HS-27A (cell line): ENCODE measurements around the gene GPR85.
"Not testable (repeated sequence)": the region's sequence is repeated elsewhere in the genome, so short reads cannot be mapped to it uniquely, and the experiment has no call there.

Source experiments
- DNase-seq: peaks from one replicate; pipeline ENCODE4 v3.0.0-alpha.2; 2012; ENCODE audit warnings: low read depth, missing footprints

Gene GPR85

DNA sequence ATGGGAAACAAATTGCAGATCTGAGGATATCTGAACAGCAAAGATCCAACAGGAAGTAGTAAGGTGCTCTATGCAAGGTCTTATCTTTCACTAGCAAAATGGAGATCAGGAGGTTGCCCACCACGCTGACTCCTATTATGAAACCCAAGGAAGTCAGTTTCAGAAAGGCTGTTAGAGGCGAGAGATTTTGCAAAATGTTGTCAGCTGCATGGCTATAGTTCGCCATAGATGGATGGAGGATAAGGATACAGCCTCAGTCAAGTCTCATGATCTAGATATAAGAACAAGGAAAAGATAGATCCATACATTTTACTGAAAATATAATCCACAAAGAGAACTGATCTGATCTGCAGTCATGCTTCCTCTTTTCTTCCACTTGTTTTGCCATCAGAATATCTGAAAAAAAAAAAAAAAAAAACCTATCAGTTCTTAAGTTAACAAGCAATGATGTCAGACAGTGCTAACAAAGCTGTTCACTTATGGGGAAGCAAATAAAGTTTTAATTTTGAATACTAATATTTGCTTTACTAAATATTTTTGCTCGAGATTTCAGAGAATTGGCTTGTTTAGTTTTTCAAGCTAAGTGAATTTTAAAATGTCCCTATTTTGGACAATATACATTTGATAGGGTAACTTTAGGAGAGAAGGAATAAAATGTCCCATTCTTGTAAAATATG lies 2.0 kb downstream of the GPR85 start:
- DNase-seq, result no peak

DNA sequence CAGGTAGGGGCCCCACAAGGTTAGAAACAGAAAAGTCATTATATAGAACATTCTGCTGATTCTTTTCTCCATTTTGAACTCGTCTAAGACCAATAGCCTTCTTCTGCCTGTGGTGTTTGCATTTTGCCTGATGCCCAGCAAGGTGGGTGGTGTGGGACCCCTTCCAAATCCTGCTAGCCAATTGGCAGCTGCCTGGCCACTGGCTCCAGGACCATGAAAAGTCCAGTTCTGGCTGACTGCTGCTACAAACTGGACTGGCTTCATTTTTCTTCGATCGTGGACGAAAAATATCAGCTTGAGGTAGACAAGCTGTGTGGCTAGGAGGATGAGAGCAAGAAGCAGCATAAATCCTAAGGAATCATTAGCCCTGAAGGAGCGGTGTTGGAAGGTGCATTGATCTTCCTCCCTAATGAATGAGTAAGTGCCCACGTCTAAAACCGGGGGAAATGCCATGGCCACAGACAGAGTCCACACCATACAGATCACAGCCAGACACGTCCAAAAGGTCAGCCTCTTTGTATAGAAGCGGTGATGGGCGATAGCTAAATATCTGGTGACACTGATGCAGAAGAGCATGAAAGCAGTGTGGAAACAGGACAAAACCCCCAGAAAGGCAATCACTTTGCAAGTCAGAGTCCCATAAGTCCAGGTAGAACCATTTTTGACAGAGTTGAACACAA lies 2.7 kb downstream of the GPR85 start:
- no peak for DNase-seq

DNA sequence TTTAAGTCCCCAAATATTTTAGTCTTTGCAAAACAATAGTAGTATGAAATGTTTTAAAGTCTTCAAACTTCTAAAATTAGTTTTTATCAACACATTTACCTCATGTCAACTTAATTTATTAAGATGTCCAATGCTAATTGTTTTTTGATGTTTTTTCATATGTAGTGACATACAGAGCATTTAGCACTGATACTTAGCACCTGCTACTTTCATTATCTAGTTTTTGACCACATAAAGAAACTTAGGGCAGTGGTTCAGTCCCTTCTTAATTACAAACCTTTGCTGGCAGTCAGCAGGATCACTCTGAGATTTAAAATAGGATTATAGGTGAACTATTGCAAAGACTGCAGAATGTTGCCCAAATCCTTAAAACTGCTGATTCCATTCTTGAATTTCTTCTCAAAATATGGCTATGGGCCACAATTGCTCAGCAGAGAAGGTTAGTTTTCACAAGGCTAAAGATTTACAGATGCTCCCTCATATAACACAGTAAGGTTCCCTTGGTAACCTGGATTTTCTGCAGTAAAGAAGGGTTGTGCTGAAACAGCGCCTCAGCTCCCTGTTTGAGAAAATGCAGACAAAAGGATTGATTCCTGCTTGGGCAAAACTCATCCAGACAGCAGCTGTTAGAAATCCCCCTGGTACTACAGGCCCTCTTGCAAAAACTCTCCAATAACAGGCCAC lies 3.4 kb downstream of the GPR85 start:
- DNase-seq, result no peak

DNA sequence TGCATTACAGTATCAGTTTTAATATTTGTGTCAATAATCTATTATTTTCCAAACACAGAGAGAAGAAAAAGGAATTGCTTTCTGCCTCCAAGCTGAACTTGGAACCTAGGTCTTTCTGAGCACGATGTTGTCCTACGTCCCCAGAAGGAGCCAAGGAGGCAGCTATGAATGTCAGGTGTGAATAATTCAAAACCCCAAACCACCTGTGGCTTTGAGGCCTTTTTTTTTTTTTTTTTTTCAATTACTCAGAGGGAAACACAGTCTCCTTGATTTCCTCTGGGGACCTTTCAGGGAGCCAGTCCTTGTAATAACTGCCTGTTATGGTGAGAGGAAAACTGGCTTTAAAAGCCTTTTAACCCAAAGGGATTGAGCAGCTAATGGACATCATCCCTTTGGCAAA lies 8.3 kb downstream of the GPR85 start:
- DNase-seq, result no peak

DNA sequence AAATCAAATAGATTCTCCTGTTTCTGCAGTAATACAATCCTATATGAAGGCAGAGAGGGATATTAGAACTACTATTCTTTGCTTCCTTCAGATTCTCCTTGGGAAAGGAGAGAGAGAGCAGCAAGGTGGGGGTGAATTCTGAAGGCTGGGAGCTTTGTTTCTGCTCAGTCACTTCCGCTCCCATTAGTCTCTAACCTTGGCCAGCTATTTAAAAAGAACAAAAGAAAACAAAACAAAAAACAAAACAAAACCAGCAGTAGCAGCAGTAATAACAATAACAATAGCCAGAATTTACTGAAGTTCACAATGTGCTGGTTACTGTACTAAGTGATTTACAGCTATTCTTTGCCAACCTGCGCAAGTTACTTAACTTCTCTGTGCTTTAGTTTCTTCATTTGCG lies 9.9 kb downstream of the GPR85 start:
- no peak for DNase-seq

DNA sequence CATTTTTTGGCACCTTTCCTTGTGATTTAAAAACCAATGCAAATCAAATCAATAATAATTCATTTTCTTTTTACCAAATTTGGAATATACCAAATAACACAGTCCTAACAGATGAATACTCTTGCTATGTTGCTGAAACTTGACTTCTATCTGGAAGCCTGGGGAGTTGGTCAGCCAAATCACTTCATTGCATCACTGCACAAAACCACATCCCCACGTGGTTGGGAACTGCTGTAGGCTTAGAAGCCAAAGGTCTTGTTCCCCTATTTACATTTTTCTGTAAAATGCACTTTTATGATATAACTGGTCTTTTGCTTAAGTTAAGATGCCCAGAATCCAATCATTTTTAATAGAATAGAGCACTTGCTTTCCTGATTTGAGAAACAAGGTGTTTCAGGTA lies 15.2 kb downstream of the GPR85 start:
- DNase-seq, result no peak

DNA sequence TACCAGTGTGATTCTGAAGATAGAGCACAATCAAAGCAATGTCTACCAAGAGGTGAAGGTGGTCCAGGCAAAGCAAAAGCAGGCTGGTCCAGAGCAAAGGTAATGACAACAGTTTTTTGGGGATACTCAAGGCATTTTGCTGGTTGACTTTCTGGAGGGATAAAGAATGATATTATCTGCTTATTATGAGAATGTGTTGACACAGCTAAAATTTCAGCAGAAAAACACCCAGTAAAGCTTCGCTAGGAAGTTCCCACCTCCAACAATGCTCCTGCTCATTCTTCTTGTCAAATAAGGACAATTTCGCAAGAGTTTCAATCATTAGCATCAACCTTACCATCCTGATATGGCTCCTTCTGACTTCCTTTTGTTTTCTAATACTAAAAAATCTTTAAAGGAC lies 24.1 kb downstream of the GPR85 start:
- no peak for DNase-seq

DNA sequence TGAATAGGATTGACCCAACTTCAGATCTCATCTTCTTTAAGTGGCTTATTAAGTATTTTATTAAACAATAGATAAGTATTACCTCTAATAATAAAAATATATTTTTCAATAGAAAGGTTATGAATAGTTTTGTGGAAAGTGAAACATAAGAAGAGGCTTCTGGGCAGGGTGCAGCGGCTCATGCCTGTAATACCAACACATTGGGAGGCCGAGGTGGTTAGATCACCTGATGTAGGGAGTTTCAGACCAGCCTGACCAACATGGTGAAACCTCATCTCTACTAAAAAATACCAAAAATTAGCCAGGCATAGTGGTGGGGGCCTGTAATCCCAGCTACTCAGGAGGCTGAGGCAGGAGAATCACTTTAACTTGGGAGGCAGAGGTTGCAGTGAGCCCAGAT lies 26.5 kb downstream of the GPR85 start:
- DNase-seq, result no peak

DNA sequence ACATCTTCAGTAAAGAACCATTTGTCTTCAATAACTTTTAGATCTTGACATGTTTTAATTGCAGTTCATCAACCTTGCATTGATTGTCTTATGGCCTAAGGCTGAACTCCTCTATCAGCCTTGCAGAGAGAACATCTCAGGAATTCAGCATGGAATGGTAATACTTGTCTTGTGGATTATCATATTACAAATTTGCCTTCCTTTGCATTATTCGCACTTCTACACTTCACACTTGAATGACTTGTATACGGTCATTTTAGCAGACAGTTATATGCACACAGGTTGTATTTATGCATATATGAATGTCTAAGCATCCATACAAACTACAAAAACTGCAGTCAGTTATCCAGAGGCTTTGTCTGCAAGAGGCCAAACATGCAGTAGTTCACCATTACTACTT lies 31.7 kb downstream of the GPR85 start:
- DNase-seq, result no peak

DNA sequence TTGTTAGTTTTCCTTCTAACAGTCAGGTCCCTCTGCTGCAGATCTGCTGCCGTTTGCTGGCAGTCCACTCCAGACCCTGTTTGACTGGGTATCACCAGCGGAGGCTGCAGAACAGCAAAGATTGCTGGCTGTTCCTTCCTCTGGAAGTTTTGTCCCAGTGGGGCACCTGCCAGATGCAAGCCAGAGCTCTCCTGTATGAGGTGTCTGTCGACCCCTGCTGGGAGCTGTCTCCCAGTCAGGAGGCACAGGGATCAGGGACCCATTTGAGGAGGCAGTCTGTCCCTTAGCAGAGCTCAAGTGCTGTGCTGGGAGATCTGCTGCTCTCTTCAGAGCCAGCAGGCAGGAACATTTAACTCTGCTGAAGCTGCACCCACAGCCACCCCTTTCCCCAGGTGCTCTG lies 32.4 kb downstream of the GPR85 start:
- DNase-seq, result not testable (repeated sequence)

DNA sequence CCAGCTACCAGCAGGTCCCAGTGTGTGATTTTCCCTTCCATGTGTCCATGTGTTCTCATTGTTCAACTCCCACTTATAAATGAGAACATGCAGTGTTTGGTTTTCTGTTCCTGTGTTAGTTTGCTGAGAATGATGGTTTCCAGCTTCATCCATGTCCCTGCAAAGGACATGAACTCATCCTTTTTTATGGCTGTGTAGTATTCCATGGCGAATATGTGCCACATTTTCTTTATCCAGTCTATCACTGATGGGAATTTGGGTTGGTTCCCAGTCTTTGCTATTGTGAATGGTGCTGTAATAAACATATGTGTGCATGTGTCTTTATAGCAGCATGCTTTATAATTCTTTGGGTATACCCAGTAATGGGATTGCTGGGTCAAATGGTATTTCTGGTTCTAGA lies 37.4 kb downstream of the GPR85 start:
- DNase-seq, result not testable (repeated sequence)

DNA sequence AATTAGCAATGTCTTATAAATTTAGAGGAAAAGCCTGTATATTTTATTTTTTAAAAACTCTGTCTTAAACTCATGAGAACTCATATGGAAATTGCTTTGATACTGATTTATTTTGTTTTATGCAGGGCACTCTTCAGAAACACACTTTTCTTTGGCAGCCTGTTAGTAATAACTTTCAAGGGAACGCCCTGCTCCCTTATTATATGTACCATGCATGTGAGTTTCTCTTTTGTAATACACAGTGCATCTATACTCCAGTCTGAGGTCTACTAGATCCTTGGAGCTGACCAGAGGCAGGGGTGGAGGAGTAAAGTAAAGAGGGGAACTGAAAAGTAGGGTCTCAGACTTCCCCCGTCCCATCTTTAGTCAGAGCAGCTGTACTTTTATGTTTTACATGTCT lies 40.2 kb downstream of the GPR85 start:
- DNase-seq, result no peak

DNA sequence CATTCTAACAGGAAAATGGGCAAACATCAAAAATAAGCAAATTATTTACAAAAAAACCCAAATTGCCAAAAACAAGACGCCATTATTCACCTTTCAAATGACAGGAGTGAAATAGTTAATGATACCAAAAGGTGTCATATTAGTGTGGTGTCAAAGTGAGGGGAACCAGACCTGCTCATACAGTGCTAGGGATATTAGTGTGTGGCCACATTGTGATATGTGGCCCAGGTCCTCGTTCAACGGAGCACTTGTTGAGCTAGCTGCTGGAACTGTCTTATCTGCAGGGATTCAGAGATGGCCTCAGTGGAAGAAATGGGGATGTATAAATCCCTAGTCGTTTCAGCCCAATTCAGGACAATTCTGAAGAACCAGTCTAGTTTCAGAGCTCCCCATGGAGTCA lies 41.2 kb downstream of the GPR85 start:
- DNase-seq, result no peak

DNA sequence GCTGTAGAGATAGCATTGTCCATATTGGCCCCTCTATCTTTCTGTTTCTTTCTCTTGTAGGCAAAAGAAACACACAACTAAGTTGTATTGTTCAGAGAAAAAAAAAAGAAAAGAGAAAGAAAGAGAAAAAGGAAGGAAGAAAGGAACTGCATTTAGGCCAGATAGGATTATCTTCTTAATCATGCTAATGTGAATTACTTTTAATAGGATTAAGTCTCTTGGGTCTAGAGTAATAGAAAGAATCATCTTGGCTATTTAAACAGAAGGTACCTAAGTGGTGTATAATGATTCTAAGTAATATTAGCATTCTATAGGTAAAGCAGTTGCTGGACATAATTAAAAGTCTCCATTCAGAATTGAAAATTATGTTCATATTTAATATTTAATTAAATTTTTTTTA lies 42.2 kb downstream of the GPR85 start:
- DNase-seq, result no peak

DNA sequence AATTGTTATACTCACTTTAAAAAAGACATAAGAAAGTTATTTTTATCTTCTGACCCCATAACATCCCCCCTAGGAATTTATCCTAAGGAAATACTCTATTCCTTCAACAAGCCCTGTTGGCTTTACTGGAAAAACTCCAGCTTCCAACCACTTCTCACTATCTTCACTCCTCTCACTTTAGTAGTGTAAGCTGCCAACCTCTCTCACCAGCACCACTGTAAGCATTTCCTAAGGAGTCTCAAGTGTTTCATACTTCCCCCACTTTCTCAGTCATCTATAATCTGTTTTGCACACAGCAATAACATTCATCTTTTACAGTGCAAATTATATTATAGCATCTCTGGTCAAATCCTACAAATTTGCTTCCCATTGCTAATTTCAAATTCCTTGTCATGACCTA lies 45.8 kb downstream of the GPR85 start:
- DNase-seq, result no peak

DNA sequence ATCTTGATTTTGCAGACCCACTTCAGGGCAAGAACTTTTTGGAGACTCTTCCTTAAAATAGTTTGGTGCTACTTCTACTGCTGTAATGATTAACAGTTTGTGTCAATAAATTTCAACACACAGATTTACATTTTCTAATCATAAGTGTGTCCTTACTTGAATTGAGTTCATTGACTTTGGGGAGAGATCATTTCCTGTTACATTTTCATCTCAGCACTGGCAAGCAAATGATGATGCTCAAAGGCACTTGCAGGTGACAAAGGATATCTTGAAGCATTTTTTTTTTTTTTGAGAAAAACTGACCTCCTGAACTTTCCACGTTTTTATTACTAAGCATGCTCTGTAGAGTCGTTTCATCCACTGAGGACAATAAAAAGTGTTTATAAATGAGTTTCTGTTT lies 52.7 kb downstream of the GPR85 start:
- DNase-seq, result no peak
